ENCODE data around the gene ZNF511.

GRCh38 chr10:133311570-133311969 lies 2.9 kb downstream of the ZNF511 start:
- TF ChIP-seq CTCF (IDR thresholded peaks at IDR 0.05) = no peak
- no peak for TF ChIP-seq POLR2A (IDR thresholded peaks at IDR 0.05)

Measured in uterus (tissue), 2 donors.